Measurements from ENCODE around the gene NFIA.

NFIA gene

DNA sequence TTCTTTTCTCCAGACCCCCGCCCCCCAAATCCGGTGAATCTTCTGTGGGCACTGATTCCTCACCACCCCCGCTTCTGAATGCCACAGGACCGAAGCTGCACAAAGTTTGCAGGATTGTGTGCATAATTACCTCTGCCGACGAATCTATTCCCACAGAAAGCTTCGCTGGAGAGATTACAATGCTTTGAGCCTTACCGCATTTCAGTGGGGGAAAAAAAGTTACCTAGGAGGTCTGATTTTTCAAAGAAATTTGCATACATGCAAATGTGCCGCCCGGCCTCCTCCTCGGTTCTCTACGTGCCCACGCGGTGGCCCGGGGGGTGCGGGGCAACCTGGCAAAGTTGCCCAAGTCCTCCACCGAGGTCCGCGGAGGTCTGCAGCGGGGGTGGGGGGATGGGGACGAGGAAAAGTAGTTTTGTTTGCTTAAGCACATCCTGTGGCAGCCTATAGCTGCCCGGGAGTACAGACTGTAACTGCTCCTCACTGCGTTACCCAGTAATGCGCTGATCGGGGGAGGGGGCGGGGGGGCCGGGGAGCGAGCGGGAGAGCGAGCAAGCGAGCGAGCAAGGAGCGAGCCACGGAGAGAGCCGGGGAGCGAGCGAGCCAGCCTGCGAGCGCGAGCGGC, 563 bp upstream of the NFIA start:
- DNase-seq (ENCODE audit: low read depth) = peak; percentile 84
- peak overlapping the region; percentile 77 for H3K4me3 ChIP-seq (ENCODE audit: low read depth, low read length)
- TF ChIP-seq CTCF (conservative IDR thresholded peaks at IDR 0.05; ENCODE audit: low read depth, low read length) = no peak

DNA sequence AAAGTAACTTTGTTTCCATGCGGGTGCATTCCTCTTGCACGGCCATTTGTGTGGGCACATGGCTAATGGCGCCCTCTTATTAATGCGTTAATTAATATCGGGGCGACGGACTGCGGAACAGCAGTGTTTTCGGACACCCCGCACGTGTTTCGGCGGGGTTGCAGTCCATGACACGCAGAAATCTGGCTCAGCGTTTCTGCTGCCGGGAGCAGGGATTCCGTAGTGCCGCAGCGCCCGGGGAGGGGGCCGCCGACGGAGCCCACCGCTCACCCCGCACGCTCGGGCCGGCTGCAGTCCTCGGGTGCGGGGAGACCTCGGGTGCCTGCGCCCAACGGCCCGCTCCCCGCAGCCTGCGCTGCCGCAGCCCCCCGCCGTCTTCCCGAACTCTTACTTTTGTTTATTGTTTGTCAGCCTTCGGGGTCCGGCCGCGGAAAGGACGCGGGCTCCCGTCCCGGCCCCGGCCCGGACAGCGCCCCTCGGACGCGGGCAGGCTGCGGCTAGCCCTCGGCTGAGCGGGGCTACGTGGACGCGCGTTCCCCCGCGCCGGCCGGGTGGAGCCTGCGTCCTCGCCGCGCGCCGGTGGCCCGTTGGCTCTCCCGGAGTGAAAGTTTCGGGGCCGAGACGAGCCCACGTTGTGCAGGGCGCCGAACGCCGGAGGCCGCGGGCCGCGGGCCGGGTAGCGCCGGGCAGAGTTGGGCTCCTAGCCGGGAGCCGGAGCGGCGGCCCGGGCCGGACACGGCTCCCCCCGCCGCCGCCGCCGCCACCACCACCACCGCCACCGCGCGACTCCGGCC, 849 bp downstream of the NFIA start:
- peak overlapping the region; percentile 77 for H3K4me3 ChIP-seq (ENCODE audit: low read depth, low read length)
- TF ChIP-seq CTCF (conservative IDR thresholded peaks at IDR 0.05; ENCODE audit: low read depth, low read length) = no peak
- DNase-seq (ENCODE audit: low read depth) = no peak

DNA sequence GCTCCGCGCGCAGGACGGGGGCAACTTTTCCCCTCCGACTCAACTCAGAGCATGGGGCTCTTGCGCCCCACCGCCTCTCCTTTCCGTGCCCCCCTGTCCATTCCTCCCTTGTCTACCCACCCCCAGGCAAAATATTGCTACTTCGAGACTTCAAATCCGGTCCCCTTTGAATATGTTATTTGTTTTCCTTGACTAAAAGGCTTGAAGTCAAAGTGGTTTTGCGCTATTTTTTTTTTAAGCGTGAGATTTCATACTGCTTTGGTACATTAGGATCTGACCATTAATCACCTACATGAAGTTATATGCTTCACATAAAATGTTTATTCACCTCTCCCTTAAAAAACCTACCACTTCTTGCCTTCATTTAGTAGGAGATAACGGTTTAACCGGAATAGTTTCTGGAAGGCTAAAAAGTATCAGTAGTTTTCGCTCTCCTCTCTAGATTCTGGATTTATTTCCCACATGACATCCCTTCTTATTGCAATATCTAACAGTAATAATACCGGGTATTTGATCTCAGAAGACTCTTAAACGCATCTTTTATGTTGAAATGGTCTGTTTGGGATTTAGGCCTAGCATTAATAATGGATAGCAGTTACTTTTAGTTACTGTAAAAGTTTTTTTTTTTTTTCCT, 1.6 kb downstream of the NFIA start:
- peak overlapping the region; percentile 77 for H3K4me3 ChIP-seq (ENCODE audit: low read depth, low read length)
- no peak for TF ChIP-seq CTCF (conservative IDR thresholded peaks at IDR 0.05; ENCODE audit: low read depth, low read length)
- DNase-seq (ENCODE audit: low read depth) = no peak

- no peak for DNase-seq (ENCODE audit: low read depth)
- H3K4me3 ChIP-seq (ENCODE audit: low read depth, low read length) = peak overlapping the region; percentile 77
- TF ChIP-seq CTCF (conservative IDR thresholded peaks at IDR 0.05; ENCODE audit: low read depth, low read length) = no peak
Measured at GRCh38 chr1:61084491-61085031, 2.2 kb downstream of the NFIA start.

DNA sequence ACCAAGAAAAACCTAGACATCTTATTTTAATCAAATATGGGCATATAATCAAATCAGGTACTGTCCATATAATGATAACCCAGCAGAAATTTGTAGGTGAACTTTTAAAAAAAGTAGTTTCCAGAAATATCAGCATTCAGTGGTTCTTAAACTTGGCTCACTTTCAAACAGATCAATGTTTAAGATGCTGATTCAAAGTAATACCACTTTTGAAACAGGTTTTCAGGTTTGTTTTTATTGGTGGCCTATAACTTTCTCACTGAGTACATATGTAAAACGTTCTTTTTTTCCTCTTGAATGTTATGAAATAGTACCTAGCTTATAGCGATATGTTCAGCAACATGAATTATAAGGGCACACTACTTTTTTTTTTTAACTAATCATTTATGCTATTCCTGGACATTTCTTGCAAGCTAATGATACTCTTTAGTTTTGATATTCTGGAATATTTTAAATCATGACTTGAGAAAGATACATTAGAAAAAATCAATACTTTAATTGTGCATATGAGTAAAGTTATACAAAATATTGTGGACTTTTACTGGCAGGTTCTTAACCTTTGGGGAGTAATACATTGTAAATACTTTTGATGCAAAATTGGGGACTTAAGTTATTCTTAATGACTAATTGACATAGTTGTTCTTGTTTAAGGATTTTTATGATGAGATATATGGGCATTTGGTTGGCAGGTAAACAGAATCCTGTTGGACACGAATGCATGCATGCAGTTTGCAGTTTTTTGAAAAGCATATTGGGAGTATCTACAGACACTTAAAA, 3.0 kb downstream of the NFIA start:
- H3K4me3 ChIP-seq (ENCODE audit: low read depth, low read length) = no peak overlapping the region
- no peak for TF ChIP-seq CTCF (conservative IDR thresholded peaks at IDR 0.05; ENCODE audit: low read depth, low read length)
- no peak for DNase-seq (ENCODE audit: low read depth)

GRCh38 chr1:61085983-61086644, 3.8 kb downstream of the NFIA start:
- TF ChIP-seq CTCF (conservative IDR thresholded peaks at IDR 0.05; ENCODE audit: low read depth, low read length) = no peak
- no peak overlapping the region for H3K4me3 ChIP-seq (ENCODE audit: low read depth, low read length)
- no peak for DNase-seq (ENCODE audit: low read depth)

Measured in choroid plexus epithelial cell (primary cell).